HG02973 (cell line): Measurements from ENCODE around the gene SENP1.

Experiments
- ATAC-seq: cut with Tn5 transposase; IDR thresholded peaks from one replicate; pipeline ENCODE4 v1.9.1; 2021; ENCODE audit warnings: moderate library complexity; ENCODE audit not compliant: unreplicated experiment

Gene SENP1

GRCh38 chr12:48019639-48020265, 86.1 kb downstream of the SENP1 start:
- no peak for ATAC-seq

GRCh38 chr12:48018618-48018995, 87.3 kb downstream of the SENP1 start:
- ATAC-seq = no peak

- ATAC-seq = no peak
Measured at GRCh38 chr12:48017921-48018617, 87.8 kb downstream of the SENP1 start.

GRCh38 chr12:48017496-48017895, 88.4 kb downstream of the SENP1 start:
- ATAC-seq = no peak

GRCh38 chr12:48016373-48017020, 89.4 kb downstream of the SENP1 start:
- no peak for ATAC-seq

- no peak for ATAC-seq
Measured at GRCh38 chr12:48015954-48016353, 89.9 kb downstream of the SENP1 start.

- no peak for ATAC-seq
Measured at GRCh38 chr12:48015129-48015528, 90.8 kb downstream of the SENP1 start.

GRCh38 chr12:48013287-48013686, 92.6 kb downstream of the SENP1 start:
- no peak for ATAC-seq

GRCh38 chr12:48012070-48012469, 93.8 kb downstream of the SENP1 start:
- no peak for ATAC-seq

- ATAC-seq = no peak
Measured at GRCh38 chr12:48010366-48010970, 95.4 kb downstream of the SENP1 start.

GRCh38 chr12:48009471-48009870, 96.4 kb downstream of the SENP1 start:
- no peak for ATAC-seq

- no peak for ATAC-seq
Measured at GRCh38 chr12:48008950-48009349, 96.9 kb downstream of the SENP1 start.

- no peak for ATAC-seq
Measured at GRCh38 chr12:48008349-48008748, 97.5 kb downstream of the SENP1 start.

- ATAC-seq = no peak
Measured at GRCh38 chr12:48007206-48007605, 98.7 kb downstream of the SENP1 start.

- no peak for ATAC-seq
Measured at GRCh38 chr12:48005750-48006021, 100.2 kb downstream of the SENP1 start.

GRCh38 chr12:48005001-48005749, 100.7 kb downstream of the SENP1 start:
- no peak for ATAC-seq

GRCh38 chr12:48004053-48004941, 101.6 kb downstream of the SENP1 start, which contains the start of gene COL2A1:
TSS of gene COL2A1 (minus strand) at chr12:48004476. CDS start at chr12:48004321, 155 bp downstream.
- ATAC-seq = no peak

GRCh38 chr12:48003226-48004052, 102.4 kb downstream of the SENP1 start:
- no peak for ATAC-seq

- no peak for ATAC-seq
Measured at GRCh38 chr12:48002773-48003218, 103.1 kb downstream of the SENP1 start.
